Left kidney (tissue), 8 donors: ENCODE data around the gene CASP4. TPM values are rescaled to one million over a fixed set of nuclear protein-coding genes. Genes with fewer than 3 reads are reported as not detected.
A peak's percentile ranks its signal among the peaks of the same experiment; 100 is the strongest.
"Not testable (repeated sequence)": the region's sequence is repeated elsewhere in the genome, so short reads cannot be mapped to it uniquely, and the experiment has no call there.

Experiments
- DNase-seq: peaks from one replicate; pipeline ENCODE4 v3.0.0-alpha.2; 2013
- long read RNA-seq, 8 donors: transcript quantifications; one replicate each; lab custom pipeline, GENCODE V29; 2026
- polyA plus RNA-seq: library from polyadenylated mRNA; unstranded; fragments of 120-200 nt; gene quantifications from one replicate; pipeline ENCODE4 v1.2.1, GENCODE V29; 2013; ENCODE audit not compliant: insufficient read length

Gene CASP4
- polyA plus RNA-seq, result 20.1 TPM
- long read RNA-seq, donor 1, partial matches to known transcripts, result 0 of 4 reads
- long read RNA-seq, donor 1, other reads (novel, unspliced or antisense), result 0 of 4 reads
- long read RNA-seq, donor 2, partial matches to known transcripts, result 0 of 4 reads
- long read RNA-seq, donor 2, other reads (novel, unspliced or antisense), result 0 of 4 reads
- long read RNA-seq, donor 3, transcript CASP4-203 (9 exons, 2,158 nt), result major isoform, 6 of 7 reads
- long read RNA-seq, donor 3, partial matches to known transcripts, result 0 of 7 reads
- long read RNA-seq, donor 3, other reads (novel, unspliced or antisense), result 0 of 7 reads
- long read RNA-seq, donor 4, partial matches to known transcripts, result 0 of 1 reads
- long read RNA-seq, donor 4, other reads (novel, unspliced or antisense), result 0 of 1 reads
- long read RNA-seq, donor 5, transcript CASP4-203 (9 exons, 2,158 nt), result major isoform, 8 of 11 reads
- long read RNA-seq, donor 5, partial matches to known transcripts, result 0 of 11 reads
- long read RNA-seq, donor 5, other reads (novel, unspliced or antisense), result 0 of 11 reads
- long read RNA-seq, donor 6, partial matches to known transcripts, result 0 of 2 reads
- long read RNA-seq, donor 6, other reads (novel, unspliced or antisense), result 0 of 2 reads
- long read RNA-seq, donor 7, partial matches to known transcripts, result 0 of 3 reads
- long read RNA-seq, donor 7, other reads (novel, unspliced or antisense), result 0 of 3 reads
- long read RNA-seq, donor 8, partial matches to known transcripts, result 0 of 2 reads
- long read RNA-seq, donor 8, other reads (novel, unspliced or antisense), result 0 of 2 reads

DNA sequence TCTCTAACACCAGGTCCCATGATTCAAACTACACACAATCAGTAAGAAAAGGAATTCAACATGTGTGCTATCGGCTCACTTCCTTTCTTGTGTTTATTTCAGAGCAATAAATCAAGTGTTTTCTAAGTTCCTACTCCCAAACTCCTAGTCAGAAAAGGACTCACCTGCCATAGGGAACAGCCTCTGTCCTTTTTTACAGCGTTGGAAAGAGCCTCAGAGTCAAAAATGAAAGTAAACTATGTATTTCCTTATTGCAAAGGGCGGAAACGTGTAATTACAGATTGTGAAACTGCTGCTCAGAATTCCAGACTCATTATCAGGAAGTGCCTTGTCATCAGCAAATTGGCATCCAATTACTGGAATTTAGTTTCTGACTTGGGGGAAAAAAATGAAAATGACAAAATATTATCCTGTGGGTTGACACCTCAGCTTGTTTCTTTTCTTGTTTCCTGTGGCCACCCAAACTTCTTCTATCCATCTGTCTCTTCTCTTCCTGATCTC is at the start of gene CASP4:
Gene CASP4, minus strand, starts transcription at position 220 of the 501 bp plus-strand sequence. Its CDS starts 49 bp downstream, at position 171.
- peak; percentile 10 for DNase-seq

- DNase-seq, result no peak
Measured at GRCh38 chr11:105007463-105007862, 39.1 kb upstream of the CASP4 start.

DNA sequence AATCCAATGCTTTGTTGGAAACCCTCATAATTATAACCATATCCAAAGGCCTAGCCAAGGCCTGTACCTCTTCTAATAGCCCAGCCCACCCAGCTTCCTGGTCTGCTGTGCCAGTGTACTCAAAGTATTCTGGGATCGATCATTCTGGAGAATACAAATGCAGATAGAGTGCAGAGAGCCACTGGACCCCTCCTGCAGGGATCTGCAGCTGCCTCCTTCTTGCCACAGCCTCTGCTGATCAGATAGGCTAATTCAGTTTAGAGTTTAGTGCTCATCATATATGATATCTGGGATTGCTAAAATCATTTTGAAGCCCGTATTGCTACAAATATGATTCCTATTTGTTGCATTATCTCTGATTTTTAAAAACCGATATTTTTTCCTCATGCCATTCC is 37.1 kb upstream of the CASP4 start:
- DNase-seq, result no peak

DNA sequence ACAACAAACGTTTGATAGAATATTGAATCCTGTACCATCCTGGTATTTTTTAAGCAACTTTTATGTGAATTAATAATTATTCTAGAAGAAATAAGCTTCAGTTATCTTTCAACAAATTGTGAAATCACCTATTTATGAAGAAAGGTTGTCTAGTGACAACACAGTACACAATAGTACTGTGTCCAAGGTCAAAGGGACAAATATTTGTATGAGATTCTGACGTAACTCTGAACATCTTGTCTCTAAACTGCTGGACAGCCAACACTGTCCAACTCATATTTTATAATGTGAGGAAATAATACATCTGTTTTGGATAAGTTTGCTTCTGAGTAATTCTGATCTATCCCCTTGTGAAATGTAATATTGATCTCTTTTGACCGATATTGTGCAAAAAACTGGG is 35.6 kb upstream of the CASP4 start:
- DNase-seq, result no peak

DNA sequence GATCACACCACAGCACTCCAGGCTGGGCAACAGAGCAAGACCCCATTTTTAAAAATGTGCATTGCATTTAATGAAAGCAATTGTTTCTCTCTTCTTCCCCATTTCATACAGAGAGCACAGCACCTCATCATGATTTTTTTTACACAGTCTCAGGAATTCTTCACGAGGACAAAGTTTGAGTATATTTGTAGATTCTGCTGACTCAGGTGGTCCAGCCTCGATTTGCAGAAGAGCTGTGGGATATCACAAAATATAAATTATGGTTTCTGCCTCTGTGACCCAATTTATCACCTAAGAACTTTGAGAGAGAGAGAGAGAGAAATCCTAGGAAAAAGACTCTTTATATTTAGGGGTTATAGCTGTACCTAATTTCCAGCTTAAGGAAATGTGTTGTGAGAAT is 34.8 kb upstream of the CASP4 start:
- no peak for DNase-seq

DNA sequence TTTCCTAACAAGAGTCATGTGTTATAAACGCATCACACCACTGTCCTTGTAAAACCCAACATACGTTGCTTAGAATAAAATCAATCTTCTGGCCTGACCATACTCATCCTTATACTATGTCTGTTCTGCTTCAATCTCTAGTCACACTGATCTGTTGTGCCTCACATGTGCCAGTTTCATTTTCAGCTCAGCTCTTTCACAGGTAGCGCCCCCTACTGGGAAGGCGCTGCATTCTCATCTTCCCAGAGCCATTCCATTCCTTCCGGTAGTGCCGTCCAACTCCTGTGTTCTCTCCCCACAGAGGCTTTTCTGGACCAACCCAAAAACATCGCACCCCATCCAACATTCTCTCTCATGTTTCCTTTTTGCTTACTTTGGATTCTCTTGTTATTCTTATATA is 32.4 kb upstream of the CASP4 start:
- DNase-seq, result no peak

- DNase-seq, result no peak
Measured at GRCh38 chr11:105000167-105000566, 31.8 kb upstream of the CASP4 start.

- no peak for DNase-seq
Measured at GRCh38 chr11:104999721-105000120, 31.3 kb upstream of the CASP4 start.

DNA sequence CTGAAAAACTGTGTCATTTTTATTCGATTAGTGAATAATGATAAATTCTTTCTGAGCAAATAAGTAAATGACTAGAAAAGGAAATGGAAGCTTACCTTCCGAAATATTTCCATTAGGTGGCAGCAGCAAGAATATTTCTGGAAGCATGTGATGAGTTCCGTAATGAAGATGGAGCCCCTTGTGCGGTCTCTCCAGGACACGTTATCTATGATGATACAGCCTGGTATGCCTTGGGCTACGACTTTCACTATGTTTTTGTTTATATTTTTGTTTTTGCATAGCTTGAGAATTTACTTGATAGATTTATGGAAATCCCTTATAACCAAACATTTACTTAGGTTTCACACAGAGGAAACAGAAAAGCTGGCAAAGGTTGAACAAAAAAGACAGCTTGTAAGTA is 28.9 kb upstream of the CASP4 start:
- no peak for DNase-seq

GRCh38 chr11:104995001-104995408 is 26.6 kb upstream of the CASP4 start:
- peak; percentile 3 for DNase-seq

GRCh38 chr11:104992781-104993180 is 24.4 kb upstream of the CASP4 start:
- no peak for DNase-seq

DNA sequence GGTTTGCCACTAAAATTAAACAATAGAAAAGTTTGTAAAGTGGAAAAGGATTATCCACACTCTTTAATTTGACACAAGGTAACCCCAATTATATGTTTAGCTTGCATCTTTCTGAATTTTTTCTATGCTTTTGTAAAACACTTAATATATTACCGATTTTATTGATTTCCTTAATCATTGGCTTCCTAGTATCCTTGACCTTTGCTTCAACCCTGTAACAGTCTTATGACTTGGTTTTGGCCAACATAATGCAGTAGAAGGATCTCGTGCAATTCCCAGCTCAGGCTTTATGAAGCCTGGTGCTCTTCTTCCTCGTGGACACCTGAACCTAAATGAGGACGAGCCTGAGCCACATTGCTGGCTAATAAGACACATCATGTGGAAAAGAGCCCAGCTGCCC is 23.6 kb upstream of the CASP4 start:
- DNase-seq, result no peak

- no peak for DNase-seq
Measured at GRCh38 chr11:104984808-104985207, 16.4 kb upstream of the CASP4 start.

DNA sequence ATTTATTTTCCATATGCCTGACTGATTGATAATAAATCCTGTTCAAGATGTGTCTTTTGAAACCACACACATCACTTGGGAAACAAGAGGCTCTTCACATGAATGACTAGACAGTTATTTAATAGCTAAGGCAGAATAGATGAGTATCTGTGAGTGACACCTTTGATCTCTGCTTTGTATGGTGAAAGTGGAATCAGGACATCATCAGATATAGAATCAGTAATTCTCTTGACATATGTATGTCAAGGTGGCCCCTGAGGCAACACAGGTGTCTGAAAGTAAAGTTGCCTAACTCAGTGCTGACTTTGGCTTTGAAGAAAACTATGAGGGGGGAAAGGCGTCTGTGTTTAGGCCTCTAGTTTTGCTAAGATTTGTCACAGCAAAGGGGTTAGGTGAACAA is 11.5 kb upstream of the CASP4 start:
- DNase-seq, result no peak

DNA sequence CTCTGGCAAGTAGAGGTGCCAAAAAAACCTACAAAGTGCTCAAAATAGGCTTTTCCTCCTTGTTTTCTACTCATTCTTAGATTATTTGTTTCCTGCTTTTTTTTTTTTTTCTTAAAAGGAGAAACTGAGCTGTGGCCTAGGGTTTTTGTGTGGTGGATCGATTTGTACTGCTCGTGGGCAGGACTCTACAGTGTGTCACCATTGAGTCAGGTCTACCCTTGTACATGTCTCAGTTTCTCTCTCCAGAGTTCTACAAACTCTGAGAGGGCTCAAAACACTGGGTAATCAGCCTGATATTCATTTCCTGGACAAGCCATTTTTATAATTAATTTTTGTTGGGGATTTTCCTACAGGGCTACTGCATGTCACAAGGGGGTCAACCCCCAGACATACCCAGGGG is 5.2 kb upstream of the CASP4 start:
- DNase-seq, result no peak

DNA sequence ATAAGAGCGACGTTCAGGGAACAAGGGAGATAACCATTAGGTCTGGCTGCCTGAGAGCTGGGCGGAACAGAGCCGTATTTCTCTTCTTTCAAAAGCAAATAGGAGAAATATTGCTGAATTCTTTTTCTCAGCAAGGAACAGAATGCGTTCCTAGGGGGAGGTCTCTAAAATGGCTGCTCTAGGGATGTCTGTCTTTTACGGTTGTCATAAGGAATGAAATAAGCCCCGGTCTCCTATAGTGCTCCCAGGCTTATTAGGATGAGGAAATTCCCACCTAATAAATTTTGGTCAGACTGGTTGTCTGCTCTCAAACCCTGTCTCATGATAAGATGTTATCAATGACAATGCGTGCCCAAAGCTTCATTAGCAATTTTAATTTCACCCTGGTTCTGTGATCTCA is 4.5 kb upstream of the CASP4 start:
- DNase-seq, result not testable (repeated sequence)

DNA sequence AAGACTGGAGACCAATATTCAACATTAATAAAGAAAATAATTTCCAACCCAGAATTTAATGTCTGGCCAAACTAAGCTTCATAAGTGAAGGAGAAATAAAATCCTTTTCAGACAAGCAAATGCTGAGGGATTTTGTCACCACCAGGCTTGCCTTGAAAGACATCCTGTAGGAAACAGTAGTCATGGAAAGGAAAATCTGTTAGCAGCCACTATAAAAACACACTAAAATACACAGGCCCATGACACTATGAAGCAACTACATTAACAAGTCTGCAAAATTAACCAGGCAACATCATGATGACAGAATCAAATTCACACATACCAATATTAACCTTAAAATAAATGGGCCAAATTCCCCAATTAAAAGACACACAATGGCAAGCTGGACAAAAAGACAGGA is 2.4 kb upstream of the CASP4 start:
- DNase-seq, result no peak

DNA sequence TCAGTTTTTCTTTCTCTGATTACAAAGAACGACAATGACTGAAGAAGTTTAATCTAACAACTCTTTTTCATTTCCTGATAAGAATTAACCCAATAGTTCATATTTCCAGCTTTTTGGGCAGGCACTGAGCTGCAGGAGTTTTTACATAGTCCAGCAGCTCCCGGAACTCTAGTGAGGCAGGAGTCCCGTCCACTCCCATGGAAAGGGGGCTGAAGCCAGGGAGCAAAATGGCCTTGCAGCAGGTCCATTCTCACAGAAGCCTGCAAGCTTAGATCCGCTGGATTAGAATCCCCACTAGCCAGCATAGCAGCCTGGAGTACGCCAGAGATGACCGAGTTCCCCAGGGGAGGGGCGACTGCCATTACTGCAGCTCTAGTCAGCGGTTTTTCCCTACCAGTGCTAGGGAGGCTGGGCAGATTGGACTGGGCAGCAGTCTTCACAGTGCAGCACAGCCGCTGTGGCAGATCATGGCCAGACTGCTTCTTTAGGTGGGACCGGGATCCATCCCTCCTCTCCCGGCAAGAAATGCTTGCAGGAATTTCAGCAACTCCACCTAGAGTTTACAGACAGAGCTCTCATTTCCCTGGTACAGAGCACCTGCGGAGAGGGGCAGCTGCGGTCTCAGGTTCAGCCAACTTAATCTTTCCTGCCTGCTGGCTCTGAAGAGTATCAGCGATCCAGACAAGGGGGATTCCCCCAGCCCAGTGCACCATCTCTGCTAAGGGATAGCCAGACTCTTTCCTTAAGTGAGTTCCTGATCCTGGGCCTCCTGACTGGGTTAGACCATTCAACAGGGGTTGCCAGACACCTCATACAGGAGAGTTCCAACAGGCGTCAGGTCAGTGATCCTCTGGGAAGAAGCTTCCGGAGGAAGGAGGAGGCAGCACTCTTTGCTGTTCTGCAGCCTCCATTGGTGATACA is 742 bp upstream of the CASP4 start:
- no peak for DNase-seq

GRCh38 chr11:104967534-104968354 is 630 bp downstream of the CASP4 start:
- DNase-seq, result no peak

DNA sequence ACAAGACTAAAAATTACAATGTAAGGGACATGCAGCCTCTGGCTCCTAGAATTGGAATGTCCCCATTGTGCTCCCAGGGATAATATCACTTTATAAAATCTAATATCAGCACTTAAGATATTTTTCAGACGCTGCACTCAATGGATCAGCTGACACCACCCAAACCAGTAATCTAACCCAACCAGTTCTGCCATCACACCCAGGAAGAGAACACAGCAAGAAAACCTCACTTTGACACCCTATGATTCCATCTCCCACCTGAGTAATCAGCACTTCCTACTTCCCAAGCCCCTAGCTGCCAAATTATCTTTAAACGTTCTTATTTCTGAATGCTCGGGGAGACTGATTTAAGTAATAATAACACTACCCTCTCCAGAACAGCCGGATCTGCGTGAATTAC is 2.6 kb downstream of the CASP4 start:
- DNase-seq, result no peak

- DNase-seq, result no peak
Measured at GRCh38 chr11:104964247-104964646, 4.1 kb downstream of the CASP4 start.
